GM19099 (cell line): ENCODE data around the gene CFAP69.

ENCODE experiments used
- POLR2A ChIP-seq: IDR thresholded peaks from 3 replicates; pipeline ENCODE4 v1.6.1; 2011; ENCODE audit warnings: low read depth; ENCODE audit not compliant: insufficient read length; ENCODE audit errors: extremely low read depth

CFAP69 gene, protein sequence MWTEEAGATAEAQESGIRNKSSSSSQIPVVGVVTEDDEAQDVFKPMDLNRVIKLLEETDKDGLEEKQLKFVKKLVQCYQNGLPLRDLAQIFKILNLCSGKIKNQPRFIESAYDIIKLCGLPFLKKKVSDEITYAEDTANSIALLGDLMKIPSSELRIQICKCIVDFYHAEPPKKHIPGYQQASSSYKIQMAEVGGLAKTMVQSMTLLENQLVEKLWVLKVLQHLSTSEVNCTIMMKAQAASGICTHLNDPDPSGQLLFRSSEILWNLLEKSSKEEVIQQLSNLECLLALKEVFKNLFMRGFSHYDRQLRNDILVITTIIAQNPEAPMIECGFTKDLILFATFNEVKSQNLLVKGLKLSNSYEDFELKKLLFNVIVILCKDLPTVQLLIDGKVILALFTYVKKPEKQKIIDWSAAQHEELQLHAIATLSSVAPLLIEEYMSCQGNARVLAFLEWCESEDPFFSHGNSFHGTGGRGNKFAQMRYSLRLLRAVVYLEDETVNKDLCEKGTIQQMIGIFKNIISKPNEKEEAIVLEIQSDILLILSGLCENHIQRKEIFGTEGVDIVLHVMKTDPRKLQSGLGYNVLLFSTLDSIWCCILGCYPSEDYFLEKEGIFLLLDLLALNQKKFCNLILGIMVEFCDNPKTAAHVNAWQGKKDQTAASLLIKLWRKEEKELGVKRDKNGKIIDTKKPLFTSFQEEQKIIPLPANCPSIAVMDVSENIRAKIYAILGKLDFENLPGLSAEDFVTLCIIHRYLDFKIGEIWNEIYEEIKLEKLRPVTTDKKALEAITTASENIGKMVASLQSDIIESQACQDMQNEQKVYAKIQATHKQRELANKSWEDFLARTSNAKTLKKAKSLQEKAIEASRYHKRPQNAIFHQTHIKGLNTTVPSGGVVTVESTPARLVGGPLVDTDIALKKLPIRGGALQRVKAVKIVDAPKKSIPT

DNA sequence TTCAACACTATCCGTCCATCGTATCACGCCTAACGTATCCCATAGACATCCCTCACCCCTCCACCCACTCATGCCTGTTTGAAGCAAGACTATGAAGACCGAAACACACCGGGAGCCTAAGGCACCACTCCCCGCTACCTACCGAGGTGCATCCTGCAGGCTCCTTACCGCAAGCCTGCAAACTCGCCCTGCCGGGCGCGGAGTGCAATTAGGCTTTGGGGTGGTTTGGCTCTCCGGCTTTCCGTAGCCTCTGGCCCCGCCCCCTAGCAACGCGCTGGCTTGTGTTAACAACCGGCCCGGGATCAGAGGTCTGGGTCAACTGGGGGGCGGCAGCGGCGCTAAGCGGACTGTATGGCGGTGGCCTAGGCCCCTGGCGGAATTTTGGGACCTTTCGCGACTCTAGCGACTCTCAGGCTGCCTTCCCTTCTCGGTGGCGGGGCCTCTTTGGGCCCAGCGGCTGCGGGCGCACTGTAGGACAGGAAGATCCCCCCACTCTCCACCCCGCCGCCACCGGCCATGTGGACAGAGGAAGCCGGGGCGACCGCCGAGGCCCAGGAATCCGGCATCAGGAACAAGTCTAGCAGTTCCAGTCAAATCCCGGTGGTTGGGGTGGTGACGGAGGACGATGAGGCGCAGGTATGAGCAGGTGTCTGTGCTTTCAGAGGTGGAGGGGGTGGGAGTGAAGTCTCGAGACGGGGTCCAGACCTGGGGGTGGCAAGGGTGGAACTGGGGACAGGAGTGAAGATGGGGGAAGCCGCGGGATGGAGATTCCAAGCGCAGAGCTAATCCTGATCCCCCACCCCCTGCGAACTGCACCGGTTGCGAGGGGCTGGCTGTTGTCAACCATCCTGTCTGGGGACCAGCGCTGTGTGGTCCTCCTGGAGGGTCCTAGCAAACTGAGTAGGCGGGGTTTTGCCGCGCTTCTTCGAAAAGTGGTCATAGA lies at the start of gene CFAP69:
TSS of gene CFAP69 (plus strand) at position 266 of the 943 bp plus-strand sequence. CDS start at position 517, 251 bp downstream.
- peak; percentile 62 for TF ChIP-seq POLR2A

DNA sequence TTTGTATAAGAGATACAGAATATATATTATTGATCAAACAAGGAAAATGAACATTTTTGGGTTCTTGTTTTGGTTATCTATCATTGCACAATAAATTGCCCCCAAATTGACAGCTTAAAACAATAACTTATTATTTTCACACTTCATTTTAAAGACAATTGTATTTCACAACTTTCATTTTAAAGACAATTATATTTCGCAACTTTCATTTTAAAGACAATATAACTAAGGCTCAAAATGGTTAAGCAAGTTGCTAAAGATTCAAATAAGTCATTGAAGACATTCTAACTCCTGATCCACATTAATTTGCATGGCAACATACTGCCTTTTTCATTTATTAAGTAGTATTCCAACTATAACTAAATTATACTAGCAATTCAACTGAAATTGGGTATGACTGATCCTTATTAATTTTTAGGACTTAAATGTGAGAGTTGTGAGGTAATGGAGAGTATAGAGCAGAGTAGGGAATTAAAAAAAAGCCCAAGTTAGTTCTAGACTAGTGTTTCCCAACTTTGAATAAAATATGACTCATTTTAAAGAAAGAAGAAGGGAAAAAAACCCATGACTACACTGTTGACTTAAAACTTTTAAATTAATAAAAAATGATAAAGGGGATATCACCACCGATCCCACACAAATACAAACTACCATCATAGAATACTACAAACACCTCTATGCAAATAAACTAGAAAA lies 43.3 kb upstream of the CFAP69 start:
- TF ChIP-seq POLR2A = no peak

DNA sequence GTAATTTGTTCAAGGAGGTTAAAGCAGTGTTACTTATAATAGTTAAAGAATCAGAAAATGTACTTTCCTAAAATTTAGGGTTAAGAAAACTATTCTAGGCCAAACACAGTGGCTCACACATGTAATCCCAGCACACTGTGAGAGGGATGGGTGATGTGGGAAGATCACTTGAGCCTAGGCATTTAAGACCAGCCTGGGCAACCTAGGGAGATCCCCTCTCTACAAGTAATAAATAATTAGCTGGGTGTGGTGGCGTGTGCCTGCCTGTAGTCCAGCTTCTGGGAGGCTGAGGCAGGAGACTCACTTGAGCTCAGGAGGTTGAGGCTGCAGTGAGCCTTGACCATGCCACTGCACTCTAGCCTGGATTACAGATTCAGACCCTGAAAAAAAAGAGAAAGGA lies 37.0 kb upstream of the CFAP69 start:
- no peak for TF ChIP-seq POLR2A

DNA sequence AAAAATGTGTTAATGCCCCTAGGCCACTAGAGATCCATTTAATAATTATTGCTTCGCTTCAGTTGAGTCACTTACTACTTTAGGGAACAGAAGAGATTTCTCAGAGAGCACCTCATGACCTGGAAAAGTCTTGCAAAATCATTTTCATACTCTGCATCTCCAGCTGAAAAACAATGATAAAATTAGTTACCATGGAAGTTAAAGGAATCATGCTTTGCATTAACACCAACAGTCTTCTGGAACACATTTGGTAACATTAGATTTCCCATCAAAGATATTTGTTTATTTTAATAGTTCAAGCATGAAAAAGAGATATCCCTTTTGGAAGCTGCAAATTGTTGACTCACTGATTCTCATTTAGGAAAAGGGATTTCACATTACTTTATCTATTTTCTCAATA lies 35.2 kb upstream of the CFAP69 start:
- no peak for TF ChIP-seq POLR2A

DNA sequence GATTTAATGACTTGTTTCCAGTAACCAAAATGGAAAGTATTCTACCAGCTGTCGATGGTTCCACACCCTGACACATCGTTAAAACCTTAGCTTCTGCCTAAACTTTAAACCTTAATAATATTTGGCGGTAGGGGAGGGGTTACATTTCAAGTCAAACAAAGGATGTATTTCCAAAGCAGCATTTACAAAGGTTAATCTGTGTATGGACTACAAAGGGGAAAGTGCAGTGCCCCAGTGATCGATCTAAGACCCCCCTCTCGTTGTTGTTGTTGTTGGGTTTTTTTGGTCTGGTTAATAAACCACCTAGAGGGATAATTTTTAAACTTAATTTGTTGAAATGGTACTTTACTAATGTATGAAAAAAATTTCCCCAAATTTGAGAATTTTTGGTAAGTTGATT lies 34.5 kb upstream of the CFAP69 start:
- no peak for TF ChIP-seq POLR2A

DNA sequence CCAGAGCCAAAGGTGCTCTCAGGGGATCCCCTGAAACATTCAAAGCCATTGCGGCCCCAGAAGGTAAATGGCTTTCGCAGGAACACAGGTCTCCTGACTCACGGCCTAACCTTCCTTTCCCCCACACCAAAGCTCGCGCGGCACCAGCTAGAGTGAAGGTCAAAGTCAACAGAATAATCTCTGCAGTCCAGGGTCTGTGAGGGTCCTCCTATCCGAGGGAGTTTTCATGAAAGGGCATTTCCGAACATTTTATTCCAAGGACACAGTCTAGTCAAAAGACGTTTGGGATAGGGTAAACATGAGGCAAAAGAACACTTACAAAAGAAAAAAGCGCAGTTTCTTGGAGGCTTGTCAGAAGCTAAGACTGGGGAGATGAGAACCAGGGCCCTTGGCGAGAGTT lies 34.0 kb upstream of the CFAP69 start:
- no peak for TF ChIP-seq POLR2A

DNA sequence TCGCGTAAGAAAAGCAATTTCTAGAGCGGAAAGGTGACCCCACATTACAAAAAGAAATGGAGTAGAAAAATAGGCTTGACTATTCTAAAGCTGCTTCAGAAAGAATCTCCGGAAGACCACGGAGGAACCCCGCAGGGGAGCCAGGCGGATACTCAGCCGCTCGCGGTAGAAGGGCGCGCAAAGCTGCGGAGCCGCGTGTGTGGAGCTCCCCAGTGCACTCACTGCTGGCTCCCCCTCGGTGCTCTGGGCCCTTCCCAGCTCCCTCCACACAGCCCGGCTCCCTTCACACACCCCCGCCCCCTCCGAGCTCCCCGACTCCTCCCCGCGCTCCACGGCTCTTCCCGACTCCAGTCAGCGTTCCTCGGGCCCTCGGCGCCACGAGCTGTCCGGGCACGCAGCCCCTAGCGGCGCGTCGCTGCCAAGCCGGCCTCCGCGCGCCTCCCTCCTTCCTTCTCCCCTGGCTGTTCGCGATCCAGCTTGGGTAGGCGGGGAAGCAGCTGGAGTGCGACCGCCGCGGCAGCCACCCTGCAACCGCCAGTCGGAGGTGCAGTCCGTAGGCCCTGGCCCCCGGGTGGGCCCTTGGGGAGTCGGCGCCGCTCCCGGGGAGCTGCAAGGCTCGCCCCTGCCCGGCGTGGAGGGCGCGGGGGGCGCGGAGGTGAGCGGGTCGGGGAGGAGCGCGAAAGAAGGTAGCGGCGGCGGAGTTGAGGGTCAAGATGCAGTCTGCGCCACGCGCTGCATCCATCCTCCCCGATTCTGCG lies 33.4 kb upstream of the CFAP69 start, which contains the start of gene STEAP2:
TSS of gene STEAP2 (plus strand) at position 350 of the 758 bp plus-strand sequence. CDS start 13,343 bp downstream, outside the sequence.
- TF ChIP-seq POLR2A = no peak

DNA sequence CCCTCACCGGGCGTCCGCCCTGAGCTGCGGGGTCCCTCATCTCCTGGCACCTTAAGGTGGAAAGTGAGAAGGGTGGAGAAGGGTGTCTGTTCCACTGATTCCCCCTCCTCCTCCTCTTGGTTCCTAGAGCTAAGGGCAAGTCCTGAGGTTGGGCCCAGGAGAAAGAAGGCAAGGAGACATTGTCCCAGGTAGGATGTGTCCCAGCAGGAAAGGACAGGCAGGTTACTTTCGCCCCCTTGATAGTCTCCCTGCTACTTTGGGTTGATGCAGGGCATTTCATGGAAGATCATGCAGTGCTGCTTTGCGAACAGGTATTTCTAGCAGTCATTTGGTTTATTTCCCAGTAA lies 32.9 kb upstream of the CFAP69 start:
- TF ChIP-seq POLR2A = no peak

DNA sequence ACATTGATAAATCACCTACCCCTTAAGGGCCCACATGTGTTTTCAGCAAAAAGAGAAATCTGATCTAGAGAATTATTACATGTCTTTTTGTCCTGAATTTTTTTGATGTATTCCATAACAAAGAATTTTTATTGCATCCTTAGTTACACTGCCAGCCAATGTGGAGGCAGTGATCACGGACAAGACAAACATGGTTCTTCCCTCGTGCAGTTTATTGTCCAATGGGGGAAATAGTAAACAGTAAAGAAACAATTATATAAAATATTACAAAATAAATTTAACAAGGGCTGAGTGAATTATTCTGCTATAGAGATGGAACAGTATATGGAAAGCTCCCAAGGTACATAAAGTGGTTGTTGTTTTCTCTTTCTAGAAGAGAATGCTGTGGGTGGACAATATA lies 31.5 kb upstream of the CFAP69 start:
- no peak for TF ChIP-seq POLR2A

DNA sequence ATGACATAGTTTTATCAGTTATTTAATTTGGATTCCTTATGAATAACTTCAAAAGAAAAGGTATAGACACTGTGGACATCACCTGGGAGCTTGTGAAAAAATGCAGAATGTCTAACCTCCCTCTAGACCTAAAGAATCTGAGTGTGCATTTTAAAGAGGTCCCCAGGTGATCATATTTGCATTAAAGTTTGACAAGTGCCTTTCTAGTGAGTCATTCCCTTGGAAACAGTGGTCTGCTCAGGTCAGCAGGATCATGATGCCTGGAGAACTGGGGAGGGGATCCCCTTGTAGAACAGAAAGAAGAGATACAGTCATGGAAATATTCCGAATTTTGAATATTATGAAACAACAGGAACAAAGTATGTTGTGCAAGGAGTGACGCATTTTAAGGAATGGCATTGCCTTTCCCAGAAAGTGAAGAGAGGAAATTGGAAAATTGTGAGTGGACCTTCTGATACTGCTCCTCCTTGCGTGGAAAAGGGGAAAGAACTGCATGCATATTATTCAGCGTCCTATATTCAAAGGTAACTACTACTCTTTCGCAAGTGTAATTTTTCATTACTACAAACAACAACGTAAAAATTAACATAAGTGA lies 28.8 kb upstream of the CFAP69 start:
- no peak for TF ChIP-seq POLR2A

DNA sequence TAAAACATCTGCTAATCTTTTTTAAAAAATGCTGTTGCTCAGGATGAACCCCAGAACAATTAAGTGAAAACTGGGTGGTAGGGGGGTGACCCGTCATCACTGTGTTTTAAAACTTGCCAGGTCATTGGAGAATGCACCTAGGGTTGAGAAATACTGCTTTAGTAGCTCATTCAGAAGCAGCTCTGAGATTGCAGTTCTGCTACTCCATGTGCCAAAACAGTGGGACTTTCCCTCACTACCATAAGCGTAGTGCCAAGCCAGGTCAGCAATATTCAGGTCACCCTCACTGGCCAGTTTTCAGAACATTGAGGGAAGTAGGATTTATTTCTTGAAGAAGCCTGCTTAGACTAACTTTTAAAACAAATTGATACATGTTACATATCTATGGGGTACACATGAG lies 28.2 kb upstream of the CFAP69 start:
- no peak for TF ChIP-seq POLR2A

DNA sequence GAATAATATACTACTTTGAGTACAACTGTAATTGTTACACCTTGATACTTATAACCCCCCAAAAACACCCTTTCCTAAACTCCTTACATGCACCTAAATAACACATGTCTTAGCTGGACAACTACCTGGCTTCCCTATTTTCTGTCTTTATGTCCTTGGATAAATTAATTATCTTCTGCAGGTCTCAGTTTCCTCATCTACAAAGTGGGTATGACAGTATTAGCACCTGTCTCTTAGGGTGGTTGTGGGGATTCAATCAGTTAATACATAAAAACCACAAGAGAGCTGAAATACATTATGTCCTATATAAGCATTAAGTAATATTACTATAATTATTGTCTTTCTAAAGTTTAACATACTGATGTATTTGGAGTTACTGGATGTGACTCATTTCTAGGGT lies 22.6 kb upstream of the CFAP69 start:
- TF ChIP-seq POLR2A = no peak
